GM18502 (cell line): ENCODE results near the gene LURAP1L.
"Not testable (repeated sequence)": the region's sequence is repeated elsewhere in the genome, so short reads cannot be mapped to it uniquely, and the experiment has no call there.

Experiments
- ATAC-seq: cut with Tn5 transposase; IDR thresholded peaks from one replicate; pipeline ENCODE4 v1.9.1; 2021; ENCODE audit warnings: mild to moderate bottlenecking; ENCODE audit not compliant: unreplicated experiment, poor library complexity

Gene LURAP1L

DNA sequence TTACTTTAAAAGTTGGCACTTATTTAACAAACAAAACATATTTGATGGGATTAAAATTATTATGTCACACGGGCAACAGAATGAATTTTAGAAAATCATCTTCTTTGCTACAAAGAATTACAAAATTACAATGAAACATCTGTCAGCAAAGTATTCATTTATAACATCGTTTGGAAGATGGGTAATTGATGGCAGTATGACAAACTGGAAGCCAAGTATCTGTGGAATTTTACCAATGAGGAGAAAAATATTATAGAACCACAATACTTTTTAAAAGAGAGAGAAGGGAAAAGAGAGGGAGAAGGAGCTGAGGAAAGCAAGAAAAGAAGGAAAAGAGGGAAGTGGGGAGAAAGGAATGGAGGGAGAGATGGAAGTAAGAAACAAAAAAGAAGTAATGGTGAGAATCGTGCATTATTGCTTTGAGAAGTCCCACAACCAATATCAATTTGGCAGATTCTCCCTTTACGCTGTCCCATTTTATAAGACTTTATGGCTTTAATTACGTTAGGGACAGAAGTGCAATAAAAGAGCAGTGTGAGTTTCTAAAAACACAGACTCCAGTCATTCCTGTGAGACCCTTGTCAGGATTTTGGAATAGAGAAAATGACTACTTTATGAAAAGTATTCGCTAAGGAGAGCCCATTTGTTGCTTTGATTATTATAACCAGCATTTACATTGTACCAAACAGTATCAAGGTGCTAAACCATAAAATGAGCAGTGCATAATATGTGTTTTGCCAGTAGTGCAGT lies 76.7 kb downstream of the LURAP1L start:
- ATAC-seq: no peak

DNA sequence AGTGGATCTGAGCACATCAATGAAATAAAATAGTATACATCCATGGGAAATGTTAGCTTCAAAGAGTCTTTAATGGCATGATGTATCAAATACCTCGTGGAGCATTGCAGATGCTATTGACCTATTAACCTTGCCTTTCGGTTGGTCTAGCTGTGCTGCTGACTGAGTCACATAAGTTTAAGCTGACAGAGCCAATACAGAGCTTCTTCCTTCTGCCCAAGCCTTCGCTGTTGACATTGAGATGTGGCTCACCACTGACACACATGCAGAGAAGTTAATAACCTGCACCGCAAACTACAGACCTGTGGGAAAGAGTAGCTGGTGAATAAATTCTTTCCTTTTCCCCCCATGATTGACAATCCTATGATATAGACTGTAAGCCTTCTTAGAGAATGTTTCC lies 78.2 kb downstream of the LURAP1L start:
- ATAC-seq: no peak

DNA sequence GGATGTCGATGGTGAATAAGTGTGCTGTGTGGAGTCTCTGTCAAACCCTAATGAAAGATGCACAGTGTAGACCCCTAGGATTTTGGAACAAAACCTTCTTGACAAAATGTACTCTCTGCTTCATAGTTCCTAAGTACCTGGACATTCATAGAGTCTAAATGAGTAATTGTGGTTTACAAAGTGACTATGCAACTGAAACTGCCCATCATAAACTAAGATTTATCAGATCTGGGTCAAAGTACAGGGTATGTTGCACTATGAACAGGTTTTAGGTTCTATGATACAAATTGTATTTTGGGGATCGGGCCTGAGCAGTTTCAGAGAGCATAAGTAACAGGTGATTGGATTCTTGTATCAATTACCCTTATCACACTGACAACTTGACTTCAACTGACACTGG lies 79.4 kb downstream of the LURAP1L start:
- no peak for ATAC-seq

DNA sequence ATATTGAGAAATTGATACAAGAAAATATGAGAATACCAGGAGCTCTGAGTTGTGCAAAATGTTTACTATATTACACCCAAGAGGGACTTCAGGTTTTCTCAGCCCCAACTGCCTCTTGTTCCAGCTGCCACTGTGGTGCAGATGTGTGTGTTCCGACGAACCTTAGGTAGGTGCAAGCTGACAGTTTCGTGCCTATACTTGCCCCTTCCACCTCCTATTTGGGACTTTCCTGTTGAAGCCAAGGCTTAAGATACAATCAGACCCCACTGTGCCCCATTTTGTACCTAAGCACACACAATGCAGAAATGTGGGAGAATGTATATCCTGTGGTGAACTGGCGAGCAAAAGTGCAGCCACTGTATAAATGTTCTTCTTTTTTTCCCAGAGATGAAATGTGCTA lies 80.2 kb downstream of the LURAP1L start:
- no peak for ATAC-seq

DNA sequence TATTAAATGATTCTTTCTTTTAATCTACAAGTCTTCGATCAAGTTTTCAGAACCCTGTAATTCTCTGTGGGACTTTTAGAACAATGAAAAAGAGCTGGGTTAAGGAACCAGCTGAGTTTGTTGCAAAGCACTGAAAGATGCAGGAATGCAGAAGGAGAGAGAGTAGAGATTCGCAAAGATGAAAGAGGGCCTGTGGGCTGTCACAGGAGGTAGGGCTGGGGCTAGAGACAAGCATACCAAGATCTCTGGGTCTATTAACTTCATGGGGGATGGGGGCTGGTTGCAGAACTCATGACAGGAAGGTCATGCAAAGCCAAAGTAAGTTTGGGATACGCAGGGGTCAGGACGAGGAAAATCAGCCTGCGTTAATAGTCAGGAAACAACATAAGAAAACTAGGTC lies 81.8 kb downstream of the LURAP1L start:
- no peak for ATAC-seq

DNA sequence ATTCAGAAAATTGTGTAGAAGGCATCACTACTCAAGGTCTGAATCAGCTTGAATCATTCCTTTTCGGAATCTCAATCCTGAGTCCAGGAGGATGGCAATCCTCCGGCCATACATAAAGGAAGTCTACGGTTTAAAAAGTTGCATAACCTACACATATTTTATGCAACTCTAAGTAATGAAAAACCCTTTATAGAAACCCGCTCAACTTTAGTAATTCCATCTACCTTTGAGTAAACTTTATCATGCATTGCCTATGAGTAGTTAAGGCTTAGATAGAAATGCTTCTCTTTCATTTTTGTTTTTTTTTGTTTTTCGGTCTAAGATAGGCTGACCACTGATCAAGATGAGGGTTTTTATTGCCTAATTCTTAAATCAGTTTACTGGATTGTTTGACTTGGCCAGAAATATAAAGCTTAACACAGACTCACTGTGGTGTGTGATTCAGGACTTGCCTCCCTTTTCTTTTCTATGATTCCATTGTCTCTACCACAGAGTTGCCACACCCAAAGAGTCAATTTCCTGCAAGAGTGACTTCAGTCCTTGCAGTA lies 85.0 kb downstream of the LURAP1L start:
- no peak for ATAC-seq

DNA sequence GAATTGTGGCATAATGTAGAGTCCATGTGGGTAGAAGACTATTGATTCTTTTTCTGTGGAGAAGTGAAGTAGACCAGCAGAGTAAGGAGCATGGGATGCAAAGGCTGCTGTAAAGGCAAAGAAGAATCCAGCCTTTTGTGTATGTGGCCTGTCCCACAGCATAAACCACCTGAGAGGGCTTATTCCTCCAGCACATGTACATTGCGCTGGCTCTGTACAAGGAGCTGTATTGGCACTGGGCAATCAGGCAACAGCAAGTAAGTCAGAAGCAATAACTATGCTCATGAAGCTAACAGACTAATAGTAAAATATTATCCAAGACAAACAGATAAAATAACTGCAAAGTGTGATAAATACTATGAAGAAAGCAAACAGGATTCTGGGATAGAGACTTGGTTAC lies 86.2 kb downstream of the LURAP1L start:
- no peak for ATAC-seq

DNA sequence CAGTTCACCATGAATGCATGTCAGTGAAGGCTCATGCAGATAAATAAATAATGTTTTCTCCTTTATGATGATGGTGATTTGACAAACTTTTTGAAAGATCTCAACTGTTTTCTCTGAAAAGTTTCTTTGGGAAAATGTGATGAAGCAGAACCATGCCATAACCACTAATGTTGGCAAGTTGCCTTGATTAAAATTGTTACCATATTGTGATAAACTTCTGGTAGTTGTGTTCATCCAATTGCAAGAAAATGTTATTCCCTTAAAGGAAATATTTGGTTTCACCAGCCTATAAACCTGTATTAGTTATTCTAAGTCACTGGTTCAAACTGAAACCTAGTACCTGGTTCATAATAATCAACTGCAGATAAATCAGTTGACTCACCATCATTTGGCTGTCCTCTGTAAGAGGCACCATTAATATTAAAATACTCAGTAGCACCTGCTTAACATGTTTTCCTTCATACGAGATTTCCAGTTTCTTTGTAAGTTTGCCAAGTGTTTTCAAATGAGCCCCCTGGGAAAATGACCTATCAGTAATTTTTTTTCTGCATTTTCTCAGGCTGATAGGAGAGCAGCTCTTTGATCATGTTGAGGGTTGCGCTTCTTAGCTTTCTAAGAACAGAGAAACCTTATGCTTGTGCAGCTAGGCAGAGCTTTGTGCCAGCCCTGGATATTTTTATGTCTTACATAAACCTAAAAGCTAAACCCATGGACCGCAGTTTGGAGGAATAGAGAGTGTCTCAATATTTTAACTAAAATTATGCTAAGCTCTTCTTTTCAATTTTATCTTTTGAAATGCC lies 88.0 kb downstream of the LURAP1L start:
- ATAC-seq: no peak

DNA sequence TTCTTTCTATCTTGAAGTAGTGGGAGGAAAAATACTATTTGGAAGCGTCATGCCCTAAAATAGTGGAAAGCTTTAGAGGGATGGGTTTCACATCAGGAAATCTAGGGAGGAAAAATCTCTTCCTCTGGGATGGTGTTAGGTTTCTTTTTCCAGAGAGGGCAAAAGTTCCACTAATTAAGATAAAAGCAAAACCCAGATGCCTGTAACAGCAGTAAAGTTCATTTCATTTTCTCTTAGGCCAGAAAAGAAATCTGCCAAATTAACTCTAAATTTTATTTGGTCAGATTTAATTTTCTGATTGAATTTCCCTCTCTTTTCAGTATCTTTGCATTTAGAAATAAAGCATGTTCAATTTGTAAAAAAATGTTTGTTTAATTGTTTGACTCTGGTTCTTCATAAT lies 88.8 kb downstream of the LURAP1L start:
- no peak for ATAC-seq

DNA sequence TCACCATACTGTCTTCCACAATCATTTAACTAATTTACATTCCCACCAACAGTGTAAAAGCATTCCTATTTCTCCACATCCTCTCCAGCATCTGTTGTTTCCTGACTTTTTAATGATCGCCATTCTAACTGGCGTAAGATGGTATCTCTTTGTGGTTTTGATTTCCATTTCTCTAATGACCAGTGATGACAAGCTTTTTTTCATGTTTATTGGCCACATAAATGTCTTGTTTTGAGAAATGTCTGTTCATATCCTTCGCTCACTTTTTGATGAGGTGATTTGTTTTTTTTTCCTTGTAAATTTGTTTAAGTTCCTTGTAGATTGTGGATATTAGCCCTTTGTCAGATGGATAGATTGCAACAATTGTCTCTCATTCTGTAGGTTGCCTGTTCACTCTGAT lies 90.6 kb downstream of the LURAP1L start:
- ATAC-seq: not testable (repeated sequence)
